HEK293 (cell line): Measurements from ENCODE around the gene TEAD1.

Experiments used
- CTCF ChIA-PET: fragments of 350-600 bp; formaldehyde crosslinking; extraction: SDS; loops from one replicate; lab custom pipeline; 2021; ENCODE audit warnings: antibody characterized with exemption; lab: Yijun Ruan, JAX
- POLR2A ChIA-PET: fragments of 300-600 bp; formaldehyde crosslinking; extraction: SDS; loops from one replicate; lab custom pipeline; 2020; ENCODE audit warnings: antibody characterized with exemption, inconsistent platforms; lab: Yijun Ruan, JAX
- H3K27ac ChIP-seq: fragments of 200-500 bp; sonication (Bioruptor generic); 2 replicates; pipeline ENCODE4 v1.5.1; 2014; ENCODE audit warnings: low read depth, low read length, control low read depth, inconsistent platforms; ENCODE audit errors: extremely low read depth
- H3K36me3 ChIP-seq, 2 experiments: fragments of 200-500 bp in 1 of 2; sonication (Bioruptor generic) in 1 of 2; 1 replicate in 1 of 2; 2 replicates in 1 of 2; pipeline ENCODE4 v1.5.1; 2014 to 2017; ENCODE audit warnings: inconsistent platforms in 2 of 2, low read length in 2 of 2; ENCODE audit not compliant: control insufficient read depth in 2 of 2, insufficient read depth in 1 of 2
- H3K4me1 ChIP-seq: fragments of 200-500 bp; sonication (Bioruptor generic); 2 replicates; pipeline ENCODE4 v1.5.1; 2014; ENCODE audit warnings: mild to moderate bottlenecking, low read length, inconsistent platforms; ENCODE audit not compliant: control insufficient read depth, insufficient read depth
- H3K4me3 ChIP-seq: 2 replicates; pipeline ENCODE4 v1.5.1; 2011; ENCODE audit warnings: low read depth, mild to moderate bottlenecking, control low read depth, low read length, moderate library complexity
- H3K9me3 ChIP-seq: fragments of 200-500 bp; sonication (Bioruptor generic); 2 replicates; pipeline ENCODE4 v1.5.1; 2014; ENCODE audit warnings: low read depth, low read length, inconsistent platforms; ENCODE audit not compliant: control insufficient read depth, insufficient read depth
- CTCF ChIP-seq: fragments of 450-650 bp; formaldehyde crosslinking; IDR thresholded peaks from 2 replicates; pipeline ENCODE4 v1.5.1; 2016; ENCODE audit warnings: missing biosample characterization, missing genetic modification characterization
- GLIS2 ChIP-seq: fragments of 450-650 bp; formaldehyde crosslinking; IDR thresholded peaks from 2 replicates; pipeline ENCODE4 v1.5.1; 2016; ENCODE audit warnings: missing biosample characterization, missing genetic modification characterization
- HOXA7 ChIP-seq: sonication (generic); formaldehyde crosslinking; IDR thresholded peaks from 2 replicates; pipeline ENCODE4 v1.8.1; 2022; ENCODE audit warnings: missing genetic modification reagents, borderline replicate concordance
- KLF10 ChIP-seq: fragments of 450-650 bp; IDR thresholded peaks from 2 replicates; pipeline ENCODE4 v1.5.1; 2018; ENCODE audit warnings: missing biosample characterization, mild to moderate bottlenecking, missing genetic modification characterization
- OSR2 ChIP-seq: fragments of 450-650 bp; formaldehyde crosslinking; IDR thresholded peaks from 2 replicates; pipeline ENCODE4 v1.5.1; 2016; ENCODE audit warnings: missing biosample characterization, missing genetic modification characterization
- SCRT1 ChIP-seq: fragments of 450-650 bp; formaldehyde crosslinking; IDR thresholded peaks from 2 replicates; pipeline ENCODE4 v1.5.1; 2016; ENCODE audit warnings: missing biosample characterization, missing genetic modification characterization, borderline replicate concordance
- SCRT2 ChIP-seq: fragments of 450-650 bp; formaldehyde crosslinking; IDR thresholded peaks from 2 replicates; pipeline ENCODE4 v1.5.1; 2016; ENCODE audit warnings: missing biosample characterization, missing genetic modification characterization
- SP2 ChIP-seq: fragments of 450-650 bp; formaldehyde crosslinking; IDR thresholded peaks from 2 replicates; pipeline ENCODE4 v1.5.1; 2016; ENCODE audit warnings: missing biosample characterization, missing genetic modification characterization
- ZBTB44 ChIP-seq: fragments of 450-650 bp; IDR thresholded peaks from 2 replicates; pipeline ENCODE4 v1.5.1; 2018; ENCODE audit warnings: missing biosample characterization, mild to moderate bottlenecking, missing genetic modification characterization
- ZNF132 ChIP-seq: fragments of 450-650 bp; formaldehyde crosslinking; IDR thresholded peaks from 2 replicates; pipeline ENCODE4 v1.5.1; 2017; ENCODE audit warnings: missing biosample characterization, missing genetic modification characterization, borderline replicate concordance
- ZNF140 ChIP-seq: fragments of 450-650 bp; formaldehyde crosslinking; IDR thresholded peaks from 2 replicates; pipeline ENCODE4 v1.5.1; 2016; ENCODE audit warnings: missing biosample characterization, missing genetic modification characterization
- ZNF146 ChIP-seq: fragments of 450-650 bp; formaldehyde crosslinking; IDR thresholded peaks from 2 replicates; pipeline ENCODE4 v1.5.1; 2016; ENCODE audit warnings: missing biosample characterization, missing genetic modification characterization
- ZNF2 ChIP-seq: fragments of 450-650 bp; formaldehyde crosslinking; IDR thresholded peaks from 2 replicates; pipeline ENCODE4 v1.5.1; 2016; ENCODE audit warnings: missing biosample characterization, missing genetic modification characterization
- ZNF366 ChIP-seq: fragments of 450-650 bp; formaldehyde crosslinking; conservative IDR thresholded peaks from 2 replicates; pipeline ENCODE4 v1.5.1; 2016; ENCODE audit warnings: missing biosample characterization, missing genetic modification characterization
- ZNF558 ChIP-seq: fragments of 450-650 bp; formaldehyde crosslinking; IDR thresholded peaks from 2 replicates; pipeline ENCODE4 v1.5.1; 2016; ENCODE audit warnings: missing biosample characterization, missing genetic modification characterization
- ZNF571 ChIP-seq: fragments of 450-650 bp; formaldehyde crosslinking; IDR thresholded peaks from 2 replicates; pipeline ENCODE4 v1.5.0; 2017; ENCODE audit warnings: missing biosample characterization, missing genetic modification characterization
- ZNF600 ChIP-seq: fragments of 450-650 bp; formaldehyde crosslinking; IDR thresholded peaks from 2 replicates; pipeline ENCODE4 v1.5.1; 2016; ENCODE audit warnings: missing biosample characterization, missing genetic modification characterization
- ZNF610 ChIP-seq: fragments of 450-650 bp; formaldehyde crosslinking; IDR thresholded peaks from 2 replicates; pipeline ENCODE4 v1.5.1; 2016; ENCODE audit warnings: missing biosample characterization, missing genetic modification characterization, borderline replicate concordance
- ZNF664 ChIP-seq: fragments of 450-650 bp; formaldehyde crosslinking; IDR thresholded peaks from 2 replicates; pipeline ENCODE4 v1.5.1; 2016; ENCODE audit warnings: missing biosample characterization, missing genetic modification characterization
- ZNF777 ChIP-seq: fragments of 450-650 bp; formaldehyde crosslinking; IDR thresholded peaks from 2 replicates; pipeline ENCODE4 v1.5.1; 2017; ENCODE audit warnings: missing biosample characterization, missing genetic modification characterization, borderline replicate concordance
- ZSCAN30 ChIP-seq: fragments of 450-650 bp; IDR thresholded peaks from 2 replicates; pipeline ENCODE4 v1.5.1; 2018; ENCODE audit warnings: missing biosample characterization, mild to moderate bottlenecking, missing genetic modification characterization, moderate library complexity
- ZXDB ChIP-seq: fragments of 450-650 bp; formaldehyde crosslinking; IDR thresholded peaks from 2 replicates; pipeline ENCODE4 v1.5.1; 2016; ENCODE audit warnings: missing biosample characterization, missing genetic modification characterization

TEAD1 gene

GRCh38 chr11:12777208-12777874, 103.1 kb downstream of the TEAD1 start (continued):
- TF ChIP-seq ZBTB44 (tag by site-specific recombination), result 0 out of 2 replicates have a peak, but pooled peaks have one; percentile 51
- TF ChIP-seq ZNF664 (tag by site-specific recombination), result peak; percentile 73; the same call in 1 of the 2 replicates
- peak; percentile 57; the same call in 1 of the 2 replicates for TF ChIP-seq ZXDB (tag by site-specific recombination)
- 0 out of 2 replicates have a peak, but pooled peaks have one; percentile 15 for TF ChIP-seq ZNF558 (tag by site-specific recombination)
- TF ChIP-seq ZSCAN30 (tag by site-specific recombination), result peak; percentile 98
- no peak for TF ChIP-seq ZNF2
- 0 out of 2 replicates have a peak, but pooled peaks have one; percentile 35 for TF ChIP-seq ZNF366 (tag by site-specific recombination)
- peak; percentile 89 for TF ChIP-seq OSR2 (tag by site-specific recombination)

- POLR2A ChIA-PET, result no interaction called here
- H3K27ac ChIP-seq, result no peak overlapping the region
- H3K4me3 ChIP-seq, result no peak overlapping the region
- H3K4me1 ChIP-seq, result 0 out of 2 replicates have a peak, but pooled peaks cover 4% of the 10 kb centered on the region
- H3K36me3 ChIP-seq, result no peaks in the 10 kb centered on the region
- no peaks in the 10 kb centered on the region for H3K9me3 ChIP-seq
- TF ChIP-seq ZNF777 (tag by site-specific recombination), result no peak
- no peak for TF ChIP-seq HOXA7 (CRISPR knock-in tag)
- no peak for TF ChIP-seq KLF10 (tag by site-specific recombination)
- no peak for TF ChIP-seq SP2 (tag by site-specific recombination)
- no peak for TF ChIP-seq ZNF610 (tag by site-specific recombination)
- TF ChIP-seq CTCF (tag by site-specific recombination), result no peak
- TF ChIP-seq ZNF571 (tag by site-specific recombination), result no peak
- TF ChIP-seq ZNF140 (tag by site-specific recombination), result no peak
- TF ChIP-seq GLIS2 (tag by site-specific recombination), result no peak
- no peak for TF ChIP-seq ZNF146 (tag by site-specific recombination)
- no peak for TF ChIP-seq ZNF132
- CTCF ChIA-PET, result interaction anchor here (0.6 kb wide), 1 partner anchor 62 kb away, joined by 3 read pairs; no protein-coding TSS in a partner anchor
Observed at GRCh38 chr11:12778240-12778905, 104.2 kb downstream of the TEAD1 start.

- Histone ChIP-seq H3K36me3 (no peaks in the 10 kb centered on the region), H3K9me3 (no peaks in the 10 kb centered on the region), H3K4me1 (no peaks in the 10 kb centered on the region)
- TF ChIP-seq SCRT2 (tag by site-specific recombination) (peak; percentile 75), SCRT1 (tag by site-specific recombination) (peak; percentile 79), ZNF600 (no peak)
- TF ChIP-seq, all 188 proteins: peak for 2
- H3K4me3 ChIP-seq, result no peak overlapping the region
- ChIA-PET CTCF (interaction anchor here (0.6 to 1.0 kb wide), 2 partner anchors 10 to 19 kb away, joined by 3 read pairs; no protein-coding TSS in a partner anchor), POLR2A (no interaction called here)
- no peak overlapping the region for H3K27ac ChIP-seq
Observed at GRCh38 chr11:12783765-12784164, 109.5 kb downstream of the TEAD1 start.
